GM12872 (cell line): Measurements from ENCODE around the gene SLC39A10.
A peak's percentile ranks its signal among the peaks of the same experiment; 100 is the strongest.

Experiments
- CTCF ChIP-seq: IDR thresholded peaks from 3 replicates; pipeline ENCODE4 v1.5.1; 2011; ENCODE audit warnings: low read depth, mild to moderate bottlenecking, low read length, moderate library complexity; ENCODE audit not compliant: insufficient read depth

SLC39A10 gene

GRCh38 chr2:195768431-195768830 is 111.4 kb downstream of the SLC39A10 start:
- no peak for TF ChIP-seq CTCF

- no peak for TF ChIP-seq CTCF
These were observed 112.9 kb downstream of the SLC39A10 start for GRCh38 chr2:195769975-195770374.

GRCh38 chr2:195779491-195779890 is 122.5 kb downstream of the SLC39A10 start:
- TF ChIP-seq CTCF = 0 out of 3 replicates have a peak, but pooled peaks have one; percentile 7

GRCh38 chr2:195782156-195782555 is 125.1 kb downstream of the SLC39A10 start:
- no peak for TF ChIP-seq CTCF
